Motor neuron (in vitro differentiated cells): ENCODE measurements around the gene HPSE. TPM values are rescaled to one million over a fixed set of nuclear protein-coding genes. Genes with fewer than 3 reads are reported as not detected.

Experiments used
- ATAC-seq, 8 experiments: fragments of 200-7000 bp; cut with Tn5 transposase; replicated peaks in 6 of 8; 2 replicates each; pipeline ENCODE4 v1.8.0; 2021; ENCODE audit warnings: mild to moderate bottlenecking in 8 of 8, moderate library complexity in 8 of 8
- H3K27ac ChIP-seq, 2 donors: fragments of 250-450 bp; sonication (Bioruptor Pico); 2 replicates each; pipeline ENCODE4 v1.9.0; 2021; ENCODE audit warnings: antibody characterized with exemption in 2 of 2, mild to moderate bottlenecking in 2 of 2, moderate library complexity in 1 of 2
- H3K4me1 ChIP-seq, 2 donors: fragments of 250-450 bp; sonication (Bioruptor Pico); replicated peaks in 1 of 2; 2 replicates each; pipeline ENCODE4 v1.6.1; 2021; ENCODE audit warnings: antibody characterized with exemption in 2 of 2, mild to moderate bottlenecking in 2 of 2, moderate library complexity in 1 of 2
- H3K4me3 ChIP-seq, 5 donors: fragments of 250-450 bp; sonication (Bioruptor Pico); 2 replicates each; pipeline ENCODE4 v1.9.0; 2021; ENCODE audit warnings: antibody characterized with exemption in 5 of 5, mild to moderate bottlenecking in 5 of 5, moderate library complexity in 4 of 5
- WGBS, 10 experiments: fragments of 450-650 bp; shearing (Covaris generic); methylation state at CpG; one replicate each; pipeline ENCODE4 v1.0.0; 2022; 5-methylcytosine and 5-hydroxymethylcytosine counted together
- in situ Hi-C, 9 experiments: fragments of 400-800 bp; cut with MboI; loops; one replicate each; pipeline ENCODE4 v1.15.0; 2021; ENCODE audit warnings: low sequenced_read_pairs in 9 of 9, low pct_unique_long_range_greater_than_20kb in 2 of 9; ENCODE audit not compliant: unreplicated experiment in 9 of 9
- total RNA-seq, 8 experiments: library from RNA; unstranded; fragments of 300-600 nt; gene quantifications; 2 replicates each; pipeline versions ENCODE4 v1.2.3 to v1.2.4, GENCODE V29; 2022

The HPSE gene
- total RNA-seq, 8 experiments from 2014 or later: 0.14 to 8.6 (median 0.86) TPM

- no peaks in the 10 kb centered on the region for H3K4me1 ChIP-seq
- WGBS, 10 experiments: 90 to 100% (median 100%) methylated on average over 1 to 3 of the region's 3 CpGs
- no peak for ATAC-seq
- H3K4me3 ChIP-seq: no peak overlapping the region
- in situ Hi-C loops: loop anchor here in 5 of 9 experiments (25.0 kb wide), 3 partner anchors 181 to 806 kb away; partner anchors contain the start of gene SEC31A (in 1 of the 5)
- no peak overlapping the region for H3K27ac ChIP-seq
Measured at GRCh38 chr4:83267830-83268475, 66.7 kb downstream of the HPSE start.

- 60 to 100% (median 88%) methylated on average over 1 to 7 of the region's 7 CpGs; no CpG with 5 or more reads in 1 of the 10 experiments for WGBS, 10 experiments
- in situ Hi-C loops: loop anchor here in 5 of 9 experiments (25.0 kb wide), 3 partner anchors 180 to 805 kb away; partner anchors contain the start of gene SEC31A (in 1 of the 5)
- Histone ChIP-seq H3K4me1 (no peaks in the 10 kb centered on the region), H3K4me3 (no peak overlapping the region), H3K27ac (no peak overlapping the region)
- ATAC-seq: peak in 1 of 8 experiments; percentile 44
Measured at GRCh38 chr4:83267121-83267829, 67.4 kb downstream of the HPSE start.

- 80 to 100% (median 100%) methylated on average over 1 of the region's 1 CpG; no CpG with 5 or more reads in 4 of the 10 experiments for WGBS, 10 experiments
- Histone ChIP-seq H3K27ac (no peak overlapping the region), H3K4me1 (no peaks in the 10 kb centered on the region), H3K4me3 (no peak overlapping the region)
- in situ Hi-C loops: loop anchor here in 5 of 9 experiments (25.0 kb wide), 3 partner anchors 179 to 804 kb away; partner anchors contain the start of gene SEC31A (in 1 of the 5)
- ATAC-seq: no peak
Measured at GRCh38 chr4:83266689-83267088, 68.0 kb downstream of the HPSE start.

GRCh38 chr4:83263106-83263505 is 71.5 kb downstream of the HPSE start:
- 25 to 100% (median 80%) methylated on average over 1 of the region's 1 CpG; no CpG with 5 or more reads in 5 of the 10 experiments for WGBS, 10 experiments
- no peak overlapping the region for H3K27ac ChIP-seq
- ATAC-seq: no peak
- peaks cover 1% of the 10 kb centered on the region in 2 donors for H3K4me1 ChIP-seq
- H3K4me3 ChIP-seq: no peak overlapping the region
- in situ Hi-C loops: loop anchor here in 5 of 9 experiments (25.0 kb wide), 3 partner anchors 176 to 801 kb away; partner anchors contain the start of gene SEC31A (in 1 of the 5)

GRCh38 chr4:83262682-83263081 is 72.0 kb downstream of the HPSE start:
- no peak for ATAC-seq
- in situ Hi-C loops: loop anchor here in 5 of 9 experiments (25.0 kb wide), 3 partner anchors 175 to 800 kb away; partner anchors contain the start of gene SEC31A (in 1 of the 5)
- Histone ChIP-seq H3K27ac (no peak overlapping the region), H3K4me3 (no peak overlapping the region), H3K4me1 (peaks cover 3 to 5% of the 10 kb centered on the region in 2 donors)
- WGBS, 10 experiments: 0 to 100% (median 43%) methylated on average over 1 to 2 of the region's 2 CpGs; no CpG with 5 or more reads in 6 of the 10 experiments

GRCh38 chr4:83261307-83261706 is 73.3 kb downstream of the HPSE start:
- ATAC-seq: no peak
- in situ Hi-C loops: loop anchor here in 5 of 9 experiments (25.0 kb wide), 3 partner anchors 174 to 799 kb away; partner anchors contain the start of gene SEC31A (in 1 of the 5)
- H3K4me3 ChIP-seq: no peak overlapping the region
- H3K27ac ChIP-seq: no peak overlapping the region
- 80 to 100% (median 98%) methylated on average over 1 to 5 of the region's 5 CpGs; no CpG with 5 or more reads in 3 of the 10 experiments for WGBS, 10 experiments
- peaks cover 10% of the 10 kb centered on the region in 2 donors for H3K4me1 ChIP-seq

- H3K27ac ChIP-seq: no peak overlapping the region
- peaks cover 22 to 27% of the 10 kb centered on the region in 2 donors for H3K4me1 ChIP-seq
- WGBS, 10 experiments: 0 to 100% (median 100%) methylated on average over 1 of the region's 1 CpG; no CpG with 5 or more reads in 2 of the 10 experiments
- in situ Hi-C loops: loop anchor here in 5 of 9 experiments (10.0 to 25.0 kb wide), 4 partner anchors 172 to 797 kb away; partner anchors contain the start of gene SEC31A (in 1 of the 5)
- H3K4me3 ChIP-seq: no peak overlapping the region
- peak in 1 of 8 experiments; percentile 50 for ATAC-seq
Measured at GRCh38 chr4:83259586-83259985, 75.1 kb downstream of the HPSE start.

GRCh38 chr4:83258461-83258860 is 76.2 kb downstream of the HPSE start:
- no peak overlapping the region for H3K27ac ChIP-seq
- H3K4me3 ChIP-seq: no peak overlapping the region
- ATAC-seq: no peak
- in situ Hi-C loops: loop anchor here in 5 of 9 experiments (10.0 to 25.0 kb wide), 4 partner anchors 171 to 796 kb away; partner anchors contain the start of gene SEC31A (in 1 of the 5)
- H3K4me1 ChIP-seq: peaks cover 22 to 28% of the 10 kb centered on the region in 2 donors

- H3K27ac ChIP-seq: no peak overlapping the region
- H3K4me3 ChIP-seq: no peak overlapping the region
- in situ Hi-C loops: loop anchor here in 5 of 9 experiments (10.0 to 25.0 kb wide), 4 partner anchors 171 to 796 kb away; partner anchors contain the start of gene SEC31A (in 1 of the 5)
- peaks cover 22 to 28% of the 10 kb centered on the region in 2 donors for H3K4me1 ChIP-seq
- 40 to 91% (median 71%) methylated on average over 1 to 6 of the region's 7 CpGs; no CpG with 5 or more reads in 1 of the 10 experiments for whole genome bisulfite sequencing, 10 experiments
- peak in 1 of 8 experiments; percentile 16 for ATAC-seq
Measured at GRCh38 chr4:83257811-83258210, 76.8 kb downstream of the HPSE start.

- H3K27ac ChIP-seq: peak overlapping the region; percentile 65 to 77
- H3K4me1 ChIP-seq: peaks cover 24 to 28% of the 10 kb centered on the region in 2 donors
- WGBS, 10 experiments: 0 to 100% (median 20%) methylated on average over 1 of the region's 1 CpG
- H3K4me3 ChIP-seq: no peak overlapping the region
- in situ Hi-C loops: loop anchor here in 5 of 9 experiments (10.0 to 25.0 kb wide), 4 partner anchors 168 to 793 kb away; partner anchors contain the start of gene SEC31A (in 1 of the 5)
- peak in 4 of 8 experiments; percentile 39 to 71 (median 43) for ATAC-seq
Measured at GRCh38 chr4:83255584-83255983, 79.1 kb downstream of the HPSE start.

- H3K27ac ChIP-seq: no peak overlapping the region
- H3K4me3 ChIP-seq: no peak overlapping the region
- 20 to 56% (median 37%) methylated on average over 1 to 7 of the region's 7 CpGs for WGBS, 10 experiments
- in situ Hi-C loops: loop anchor here in 5 of 9 experiments (10.0 to 25.0 kb wide), 4 partner anchors 166 to 791 kb away; partner anchors contain the start of gene SEC31A (in 1 of the 5)
- peaks cover 21 to 25% of the 10 kb centered on the region in 2 donors for H3K4me1 ChIP-seq
- peak; percentile 26 to 80 (median 59) for ATAC-seq
Measured at GRCh38 chr4:83252782-83253405, 81.8 kb downstream of the HPSE start.

- WGBS, 10 experiments: 20 to 100% (median 81%) methylated on average over 1 to 2 of the region's 2 CpGs; no CpG with 5 or more reads in 2 of the 10 experiments
- H3K27ac ChIP-seq: no peak overlapping the region
- peaks cover 16 to 20% of the 10 kb centered on the region in 2 donors for H3K4me1 ChIP-seq
- ATAC-seq: no peak
- in situ Hi-C loops: loop anchor here in 5 of 9 experiments (10.0 to 25.0 kb wide), 4 partner anchors 164 to 789 kb away; partner anchors contain the start of gene SEC31A (in 1 of the 5)
- H3K4me3 ChIP-seq: no peak overlapping the region
Measured at GRCh38 chr4:83251447-83251830, 83.2 kb downstream of the HPSE start.
